ENCODE data around the gene PROS1.

DNA sequence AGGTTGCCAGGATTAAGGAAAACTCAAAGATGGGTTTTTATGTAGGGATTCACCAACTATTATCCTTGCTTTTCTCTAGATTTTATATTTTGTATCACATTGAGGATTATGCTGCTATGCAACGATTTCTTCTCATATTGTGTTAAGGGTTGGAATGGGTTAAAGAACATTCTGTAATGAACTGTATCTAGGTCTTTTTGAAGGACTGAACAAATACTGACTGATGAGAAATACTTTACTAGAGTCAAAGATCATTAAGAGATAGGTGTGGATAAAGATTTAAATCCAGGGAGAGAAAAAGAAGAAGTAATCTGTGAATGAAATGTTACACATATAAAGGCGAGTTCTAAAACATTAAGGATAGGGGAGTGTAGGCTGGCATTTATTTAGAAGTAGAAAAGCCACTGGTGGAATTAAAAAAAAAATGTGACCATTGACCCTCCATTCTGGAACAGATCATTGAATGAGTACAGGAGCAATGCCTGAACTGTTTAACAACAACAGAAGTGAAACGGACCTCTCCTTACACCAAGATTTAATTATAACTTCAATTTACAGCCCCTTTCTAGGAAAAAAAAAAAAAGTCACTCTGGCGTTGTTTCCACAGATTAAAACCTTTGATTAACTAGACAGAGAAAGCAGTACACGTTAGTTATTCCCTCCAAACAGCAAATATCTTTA is 39.2 kb downstream of the PROS1 start:
- TF ChIP-seq, protein P1, sequence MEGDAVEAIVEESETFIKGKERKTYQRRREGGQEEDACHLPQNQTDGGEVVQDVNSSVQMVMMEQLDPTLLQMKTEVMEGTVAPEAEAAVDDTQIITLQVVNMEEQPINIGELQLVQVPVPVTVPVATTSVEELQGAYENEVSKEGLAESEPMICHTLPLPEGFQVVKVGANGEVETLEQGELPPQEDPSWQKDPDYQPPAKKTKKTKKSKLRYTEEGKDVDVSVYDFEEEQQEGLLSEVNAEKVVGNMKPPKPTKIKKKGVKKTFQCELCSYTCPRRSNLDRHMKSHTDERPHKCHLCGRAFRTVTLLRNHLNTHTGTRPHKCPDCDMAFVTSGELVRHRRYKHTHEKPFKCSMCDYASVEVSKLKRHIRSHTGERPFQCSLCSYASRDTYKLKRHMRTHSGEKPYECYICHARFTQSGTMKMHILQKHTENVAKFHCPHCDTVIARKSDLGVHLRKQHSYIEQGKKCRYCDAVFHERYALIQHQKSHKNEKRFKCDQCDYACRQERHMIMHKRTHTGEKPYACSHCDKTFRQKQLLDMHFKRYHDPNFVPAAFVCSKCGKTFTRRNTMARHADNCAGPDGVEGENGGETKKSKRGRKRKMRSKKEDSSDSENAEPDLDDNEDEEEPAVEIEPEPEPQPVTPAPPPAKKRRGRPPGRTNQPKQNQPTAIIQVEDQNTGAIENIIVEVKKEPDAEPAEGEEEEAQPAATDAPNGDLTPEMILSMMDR (conservative IDR thresholded peaks at IDR 0.05; ENCODE audit: low read depth, low read length): no peak
- no peak for TF ChIP-seq EZH2 (IDR thresholded peaks at IDR 0.05; ENCODE audit: borderline replicate concordance, low read depth, low read length, poor library complexity, severe bottlenecking)
